Breast epithelium (tissue), 3 donors: Measurements from ENCODE around the gene ISL2.

Experiments
- POLR2AphosphoS5 ChIP-seq, 3 donors: sonication (generic); formaldehyde crosslinking; IDR thresholded peaks; one replicate each; pipeline ENCODE4 v1.6.1; 2017; ENCODE audit warnings: antibody characterized with exemption in 3 of 3
- TF ChIP-seq, protein P1 (sequence below), 3 donors: fragments of 450-650 bp; IDR thresholded peaks; one replicate each; pipeline ENCODE4 v1.5.1; 2016 to 2017; ENCODE audit warnings: antibody characterized with exemption in 3 of 3, mild to moderate bottlenecking in 3 of 3, moderate library complexity in 3 of 3

DNA sequence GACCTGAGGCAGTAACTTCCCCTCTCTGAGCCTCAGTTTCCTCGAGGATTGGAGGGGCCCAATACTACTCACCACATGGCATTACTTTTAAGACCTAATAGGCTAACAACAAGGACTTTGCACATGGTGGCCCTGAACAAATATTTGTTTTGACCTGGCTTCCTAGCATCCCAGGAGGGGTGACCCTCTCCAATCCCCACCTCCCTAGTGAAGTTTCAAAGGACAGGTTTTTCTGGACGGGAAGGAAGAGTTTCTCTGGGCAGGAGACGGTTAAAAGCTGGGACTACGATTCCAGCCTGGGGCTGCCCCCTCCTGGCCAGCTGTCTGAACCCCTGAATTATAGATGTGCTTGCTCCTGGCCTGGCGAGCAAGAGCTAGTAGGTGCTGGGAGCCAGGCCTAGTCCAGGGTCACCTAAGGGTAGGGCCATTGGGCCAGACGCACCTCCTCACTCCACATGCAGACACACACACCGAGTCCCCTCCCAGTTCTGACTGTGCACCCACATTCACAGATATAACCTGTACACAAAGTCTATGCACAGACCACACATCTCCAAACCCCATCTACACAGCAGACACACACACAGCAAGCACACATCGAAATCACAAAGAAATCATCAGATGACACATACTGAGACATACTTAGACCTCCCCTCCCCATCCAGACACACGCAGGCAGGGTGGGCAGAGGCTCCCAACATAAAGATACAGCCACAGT, 2.7 kb upstream of the ISL2 start:
- TF ChIP-seq, protein P1, sequence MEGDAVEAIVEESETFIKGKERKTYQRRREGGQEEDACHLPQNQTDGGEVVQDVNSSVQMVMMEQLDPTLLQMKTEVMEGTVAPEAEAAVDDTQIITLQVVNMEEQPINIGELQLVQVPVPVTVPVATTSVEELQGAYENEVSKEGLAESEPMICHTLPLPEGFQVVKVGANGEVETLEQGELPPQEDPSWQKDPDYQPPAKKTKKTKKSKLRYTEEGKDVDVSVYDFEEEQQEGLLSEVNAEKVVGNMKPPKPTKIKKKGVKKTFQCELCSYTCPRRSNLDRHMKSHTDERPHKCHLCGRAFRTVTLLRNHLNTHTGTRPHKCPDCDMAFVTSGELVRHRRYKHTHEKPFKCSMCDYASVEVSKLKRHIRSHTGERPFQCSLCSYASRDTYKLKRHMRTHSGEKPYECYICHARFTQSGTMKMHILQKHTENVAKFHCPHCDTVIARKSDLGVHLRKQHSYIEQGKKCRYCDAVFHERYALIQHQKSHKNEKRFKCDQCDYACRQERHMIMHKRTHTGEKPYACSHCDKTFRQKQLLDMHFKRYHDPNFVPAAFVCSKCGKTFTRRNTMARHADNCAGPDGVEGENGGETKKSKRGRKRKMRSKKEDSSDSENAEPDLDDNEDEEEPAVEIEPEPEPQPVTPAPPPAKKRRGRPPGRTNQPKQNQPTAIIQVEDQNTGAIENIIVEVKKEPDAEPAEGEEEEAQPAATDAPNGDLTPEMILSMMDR (IDR thresholded peaks at IDR 0.05), result no peak
- no peak for TF ChIP-seq POLR2AphosphoS5 (IDR thresholded peaks at IDR 0.05)
